ENCODE data around the gene EPHB3. TPM values are rescaled to one million over a fixed set of nuclear protein-coding genes. Genes with fewer than 3 reads are reported as not detected.

The EPHB3 gene
- total RNA-seq, 1 donor from 2014 or later = 1.2 TPM

DNA sequence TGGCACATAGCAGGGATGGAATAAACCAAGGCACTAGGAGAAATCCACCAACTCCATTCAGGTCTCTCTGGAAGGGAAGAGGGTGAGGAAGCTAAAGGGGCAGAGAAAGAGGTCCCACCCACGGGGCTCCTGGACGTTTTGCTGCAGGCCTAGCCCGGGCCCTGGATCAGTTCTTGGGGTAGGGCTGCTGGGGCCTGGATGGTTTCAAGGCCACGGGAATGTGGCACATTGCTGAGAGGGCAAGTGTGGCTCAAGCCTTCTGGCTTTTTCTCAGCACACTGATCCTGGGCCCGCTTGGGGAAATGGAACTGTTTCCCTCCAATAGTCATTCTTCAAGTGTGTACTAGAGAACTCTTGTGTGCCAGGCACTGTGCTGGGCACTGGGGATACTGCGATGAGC lies 24.0 kb downstream of the EPHB3 start:
- H3K4me3 ChIP-seq = no peak overlapping the region

DNA sequence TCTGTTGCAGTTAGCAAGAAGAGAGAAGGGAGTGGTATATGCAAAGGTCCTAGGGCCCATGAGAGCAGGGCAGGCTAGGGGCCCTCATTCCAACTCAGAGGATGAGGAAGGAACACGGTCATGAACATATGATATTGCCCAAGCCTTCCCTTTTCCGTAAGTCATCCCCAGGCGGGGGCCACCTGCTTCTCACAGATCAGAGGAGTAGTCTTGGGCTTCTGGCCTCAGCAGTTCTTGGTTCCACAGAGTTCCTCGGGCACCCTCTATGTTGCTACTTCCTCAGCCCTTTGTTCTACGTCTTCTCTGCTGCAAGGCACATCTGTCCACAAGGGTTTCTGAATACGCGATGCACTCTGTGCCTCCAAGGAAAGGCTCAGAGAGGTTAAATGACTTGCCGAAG lies 25.3 kb downstream of the EPHB3 start:
- Histone ChIP-seq H3K9me3 (no peaks in the 10 kb centered on the region), H3K36me3 (no peaks in the 10 kb centered on the region), H3K27ac (no peak overlapping the region), H3K27me3 (no peaks in the 10 kb centered on the region), H3K4me3 (no peak overlapping the region), H3K4me1 (peaks cover 0 to 7% of the 10 kb centered on the region in 2 donors)
- TF ChIP-seq, protein P1, sequence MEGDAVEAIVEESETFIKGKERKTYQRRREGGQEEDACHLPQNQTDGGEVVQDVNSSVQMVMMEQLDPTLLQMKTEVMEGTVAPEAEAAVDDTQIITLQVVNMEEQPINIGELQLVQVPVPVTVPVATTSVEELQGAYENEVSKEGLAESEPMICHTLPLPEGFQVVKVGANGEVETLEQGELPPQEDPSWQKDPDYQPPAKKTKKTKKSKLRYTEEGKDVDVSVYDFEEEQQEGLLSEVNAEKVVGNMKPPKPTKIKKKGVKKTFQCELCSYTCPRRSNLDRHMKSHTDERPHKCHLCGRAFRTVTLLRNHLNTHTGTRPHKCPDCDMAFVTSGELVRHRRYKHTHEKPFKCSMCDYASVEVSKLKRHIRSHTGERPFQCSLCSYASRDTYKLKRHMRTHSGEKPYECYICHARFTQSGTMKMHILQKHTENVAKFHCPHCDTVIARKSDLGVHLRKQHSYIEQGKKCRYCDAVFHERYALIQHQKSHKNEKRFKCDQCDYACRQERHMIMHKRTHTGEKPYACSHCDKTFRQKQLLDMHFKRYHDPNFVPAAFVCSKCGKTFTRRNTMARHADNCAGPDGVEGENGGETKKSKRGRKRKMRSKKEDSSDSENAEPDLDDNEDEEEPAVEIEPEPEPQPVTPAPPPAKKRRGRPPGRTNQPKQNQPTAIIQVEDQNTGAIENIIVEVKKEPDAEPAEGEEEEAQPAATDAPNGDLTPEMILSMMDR (IDR thresholded peaks at IDR 0.05) = no peak
- no peak for DNase-seq (ENCODE audit: low spot score in 2 of 2)
- intact Hi-C loops (cut with DNase I) = no loop called here

More for the DNA sequence above, 24.0 kb downstream of the EPHB3 start:
- DNase-seq (ENCODE audit: low spot score in 2 of 2) = no peak
- no peaks in the 10 kb centered on the region for H3K27me3 ChIP-seq
- H3K4me1 ChIP-seq = peaks cover 0 to 7% of the 10 kb centered on the region in 2 donors
- H3K36me3 ChIP-seq = no peaks in the 10 kb centered on the region
- H3K9me3 ChIP-seq = no peaks in the 10 kb centered on the region
- TF ChIP-seq, protein P1 (IDR thresholded peaks at IDR 0.05) = no peak
- intact Hi-C loops (cut with DNase I) = loop anchor here (2.0 kb wide), 1 partner anchor 15 kb away; no protein-coding TSS in a partner anchor
- H3K27ac ChIP-seq = peak overlapping the region in 1 of 2 donors; percentile 18

DNA sequence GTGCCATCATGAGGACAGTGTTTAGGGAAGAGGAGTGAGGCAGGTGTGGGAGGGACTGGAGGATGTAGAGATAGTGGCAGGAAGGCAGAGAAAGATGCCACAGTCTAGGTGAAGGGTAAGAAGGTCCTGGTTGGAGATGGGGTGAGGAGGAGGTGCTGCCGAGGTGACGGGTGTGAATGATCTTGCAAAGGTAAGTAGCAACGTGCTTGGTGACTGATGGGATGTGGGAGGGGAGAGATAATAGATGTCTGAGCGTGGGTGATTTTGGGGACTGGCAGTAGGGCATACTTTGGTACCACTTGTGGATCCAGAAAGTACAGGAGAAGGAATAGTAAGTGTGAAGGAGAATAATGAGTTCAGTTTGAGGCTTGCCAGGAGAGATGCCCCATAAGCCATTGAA lies 27.2 kb downstream of the EPHB3 start:
- TF ChIP-seq, protein P1 (IDR thresholded peaks at IDR 0.05) = no peak
- no peaks in the 10 kb centered on the region for H3K36me3 ChIP-seq
- intact Hi-C loops (cut with DNase I) = no loop called here
- H3K4me3 ChIP-seq = no peak overlapping the region
- H3K27me3 ChIP-seq = no peaks in the 10 kb centered on the region
- H3K27ac ChIP-seq = no peak overlapping the region
- H3K9me3 ChIP-seq = no peaks in the 10 kb centered on the region
- H3K4me1 ChIP-seq = no peaks in the 10 kb centered on the region
- DNase-seq (ENCODE audit: low spot score in 2 of 2) = no peak

DNA sequence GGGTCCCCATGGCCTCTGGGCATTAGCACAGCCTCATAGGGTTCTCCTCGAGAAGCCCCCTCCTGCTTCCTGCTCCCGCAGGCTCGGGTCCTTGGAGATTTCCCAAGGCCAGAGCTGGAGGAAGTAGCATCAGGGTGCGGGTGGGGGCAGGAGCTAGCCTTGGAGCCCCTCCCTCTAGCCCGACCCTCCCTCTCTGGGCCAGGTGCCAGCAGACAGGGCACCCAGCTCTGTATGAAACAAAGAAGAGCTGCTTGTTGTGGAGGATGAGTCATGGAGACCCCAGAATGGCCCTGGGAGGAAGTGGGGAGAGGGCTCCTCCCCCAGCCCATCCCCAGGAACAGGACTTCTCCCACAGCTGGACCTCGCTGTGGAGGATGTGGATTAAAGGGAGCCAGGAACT lies 29.2 kb downstream of the EPHB3 start:
- no peak for DNase-seq (ENCODE audit: low spot score in 2 of 2)
- intact Hi-C loops (cut with DNase I) = no loop called here
- no peak overlapping the region for H3K27ac ChIP-seq
- no peaks in the 10 kb centered on the region for H3K27me3 ChIP-seq
- H3K9me3 ChIP-seq = no peaks in the 10 kb centered on the region
- H3K36me3 ChIP-seq = no peaks in the 10 kb centered on the region
- H3K4me3 ChIP-seq = no peak overlapping the region
- TF ChIP-seq, protein P1 (IDR thresholded peaks at IDR 0.05) = no peak
- no peaks in the 10 kb centered on the region for H3K4me1 ChIP-seq

DNA sequence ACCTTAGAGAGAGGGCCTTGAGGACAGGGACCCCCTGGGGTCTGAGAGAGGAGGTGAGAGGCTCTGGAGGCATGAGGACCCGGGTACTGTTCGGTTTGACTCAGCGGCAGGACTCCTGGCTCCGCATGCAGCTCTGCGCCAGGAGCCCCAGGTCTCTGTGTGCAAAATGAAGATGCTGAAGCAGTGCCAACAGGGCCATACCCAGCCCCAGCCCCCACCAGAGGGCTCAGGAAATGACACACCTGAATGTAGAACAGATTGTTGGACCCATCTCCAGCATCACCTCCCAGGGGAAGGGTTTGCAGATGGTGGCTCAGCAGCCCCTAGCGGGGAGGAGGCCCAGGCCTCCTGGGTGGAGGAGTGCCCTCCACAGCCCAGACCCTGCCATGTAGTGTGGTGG lies 30.2 kb downstream of the EPHB3 start:
- intact Hi-C loops (cut with DNase I) = no loop called here
- TF ChIP-seq, protein P1 (IDR thresholded peaks at IDR 0.05) = no peak
- H3K27ac ChIP-seq = no peak overlapping the region
- H3K4me1 ChIP-seq = no peaks in the 10 kb centered on the region
- H3K4me3 ChIP-seq = no peak overlapping the region
- DNase-seq (ENCODE audit: low spot score in 2 of 2) = no peak
- no peaks in the 10 kb centered on the region for H3K36me3 ChIP-seq
- no peaks in the 10 kb centered on the region for H3K27me3 ChIP-seq
- H3K9me3 ChIP-seq = no peaks in the 10 kb centered on the region

All from ascending aorta (tissue), 2 donors.